ENCODE data around the gene RTP5. TPM values are rescaled to one million over a fixed set of nuclear protein-coding genes. Genes with fewer than 3 reads are reported as not detected.

Gene RTP5
- total and polyA plus RNA-seq, 11 donors: not detected

- TF ChIP-seq CTCF (IDR thresholded peaks at IDR 0.05) (no peak), POLR2A (IDR thresholded peaks at IDR 0.05) (no peak)
- DNase-seq (peak in 2 of 5 donors; percentile 20 to 63), ATAC-seq (no peak)
- H3K27ac ChIP-seq: no peak overlapping the region
- no peaks in the 10 kb centered on the region for H3K9me3 ChIP-seq
- H3K36me3 ChIP-seq: no peaks in the 10 kb centered on the region
- intact Hi-C loops (cut with DNase I): no loop called here
- peaks cover 0 to 22% (median 13%) of the 10 kb centered on the region in 12 donors for H3K4me1 ChIP-seq
- no peaks in the 10 kb centered on the region for H3K27me3 ChIP-seq
- H3K4me3 ChIP-seq: no peak overlapping the region
- WGBS, 4 donors: 92 to 96% (median 94%) methylated on average over 32 to 39 of the region's 39 CpGs
Measured at GRCh38 chr2:241852116-241852980, 17.2 kb upstream of the RTP5 start.

- H3K4me3 ChIP-seq: no peak overlapping the region
- 92 to 94% (median 93%) methylated on average over 7 to 10 of the region's 10 CpGs for WGBS, 4 donors
- peaks cover 0 to 22% (median 13%) of the 10 kb centered on the region in 12 donors for H3K4me1 ChIP-seq
- H3K36me3 ChIP-seq: no peaks in the 10 kb centered on the region
- peak overlapping the region in 2 of 12 donors; percentile 47 to 69 for H3K27ac ChIP-seq
- H3K9me3 ChIP-seq: no peaks in the 10 kb centered on the region
- no peak for ATAC-seq
- DNase-seq: peak in 2 of 5 donors; percentile 20 to 51
- H3K27me3 ChIP-seq: no peaks in the 10 kb centered on the region
- TF ChIP-seq CTCF (IDR thresholded peaks at IDR 0.05) (no peak), POLR2A (IDR thresholded peaks at IDR 0.05) (no peak)
- intact Hi-C loops (cut with DNase I): no loop called here
Measured at GRCh38 chr2:241852981-241853631, 16.4 kb upstream of the RTP5 start.

- Histone ChIP-seq H3K27me3 (no peaks in the 10 kb centered on the region), H3K36me3 (no peaks in the 10 kb centered on the region), H3K4me1 (peaks cover 0 to 26% (median 13%) of the 10 kb centered on the region in 12 donors), H3K4me3 (no peak overlapping the region), H3K9me3 (no peaks in the 10 kb centered on the region), H3K27ac (peak overlapping the region in 10 of 12 donors; percentile 23 to 78 (median 56))
- no peak for TF ChIP-seq CTCF (IDR thresholded peaks at IDR 0.05)
- 78 to 84% (median 81%) methylated on average over 18 to 27 of the region's 27 CpGs for WGBS, 4 donors
- ATAC-seq (peak; percentile 4 to 54 (median 30)), DNase-seq (peak; percentile 21 to 83 (median 63))
- intact Hi-C loops (cut with DNase I): no loop called here
Measured at GRCh38 chr2:241853651-241854341, 15.7 kb upstream of the RTP5 start.

All from heart left ventricle (tissue), 16 donors.